Tibial nerve (tissue), 4 donors: ENCODE results near the gene NRXN2. TPM values are rescaled to one million over a fixed set of nuclear protein-coding genes. Genes with fewer than 3 reads are reported as not detected.

Experiments
- DNase-seq, 2 donors: peaks; one replicate each; pipeline ENCODE4 v3.0.0-alpha.2; 2019; ENCODE audit warnings: low spot score in 2 of 2
- H3K27ac ChIP-seq, 4 donors: fragments of 200-600 bp; sonication (generic) in 3 of 4; one replicate each; pipeline ENCODE4 v1.5.1; 2017 to 2019; ENCODE audit warnings: mild to moderate bottlenecking in 1 of 4
- H3K27me3 ChIP-seq, 2 donors: fragments of 200-600 bp; sonication (generic) in 1 of 2; one replicate each; pipeline versions ENCODE4 v1.5.1 to v1.6.0; 2017 to 2019
- H3K36me3 ChIP-seq, 3 donors: fragments of 200-600 bp; sonication (generic); one replicate each; pipeline ENCODE4 v1.5.1; 2018 to 2019
- H3K4me1 ChIP-seq, 4 donors: fragments of 200-600 bp; sonication (generic) in 3 of 4; one replicate each; pipeline ENCODE4 v1.5.1; 2017 to 2019
- H3K4me3 ChIP-seq, 4 donors: fragments of 200-600 bp; sonication (generic) in 3 of 4; one replicate each; pipeline ENCODE4 v1.5.1; 2017 to 2019; ENCODE audit warnings: mild to moderate bottlenecking in 1 of 4, moderate library complexity in 1 of 4
- H3K9me3 ChIP-seq, 4 donors: fragments of 200-600 bp; sonication (generic) in 3 of 4; one replicate each; pipeline ENCODE4 v1.5.1; 2017 to 2019
- EP300 ChIP-seq, 2 donors: sonication (generic); formaldehyde crosslinking; IDR thresholded peaks; one replicate each; pipeline ENCODE4 v1.6.1; 2017; ENCODE audit warnings: antibody characterized with exemption in 2 of 2, mild to moderate bottlenecking in 1 of 2
- POLR2A ChIP-seq, 2 donors: fragments of 450-650 bp; IDR thresholded peaks; one replicate each; pipeline ENCODE4 v1.6.1; 2017; ENCODE audit warnings: antibody characterized with exemption in 2 of 2, mild to moderate bottlenecking in 2 of 2, moderate library complexity in 2 of 2
- WGBS, 2 donors: methylation state at CpG; one replicate each; pipeline ENCODE4 v1.1.5; 2018; 5-methylcytosine and 5-hydroxymethylcytosine counted together
- total RNA-seq, 4 donors: library from RNA; depleted of rRNA; stranded (reverse); fragments of >200 nt; gene quantifications; one replicate each; pipeline ENCODE4 v1.1.0, GENCODE V29; 2016
- TF ChIP-seq, protein P1 (sequence below), 5 experiments: fragments of 200-600 bp in 3 of 5; fragments of 450-650 bp in 2 of 5; sonication (generic) in 3 of 5; IDR thresholded peaks; one replicate each; pipeline ENCODE4 v1.5.1; 2016 to 2019; ENCODE audit warnings: antibody characterized with exemption in 5 of 5, mild to moderate bottlenecking in 3 of 5, moderate library complexity in 2 of 5

The NRXN2 gene
- total RNA-seq, 4 donors from 2014 or later, result 1.7 to 25.5 (median 8.7) TPM

DNA sequence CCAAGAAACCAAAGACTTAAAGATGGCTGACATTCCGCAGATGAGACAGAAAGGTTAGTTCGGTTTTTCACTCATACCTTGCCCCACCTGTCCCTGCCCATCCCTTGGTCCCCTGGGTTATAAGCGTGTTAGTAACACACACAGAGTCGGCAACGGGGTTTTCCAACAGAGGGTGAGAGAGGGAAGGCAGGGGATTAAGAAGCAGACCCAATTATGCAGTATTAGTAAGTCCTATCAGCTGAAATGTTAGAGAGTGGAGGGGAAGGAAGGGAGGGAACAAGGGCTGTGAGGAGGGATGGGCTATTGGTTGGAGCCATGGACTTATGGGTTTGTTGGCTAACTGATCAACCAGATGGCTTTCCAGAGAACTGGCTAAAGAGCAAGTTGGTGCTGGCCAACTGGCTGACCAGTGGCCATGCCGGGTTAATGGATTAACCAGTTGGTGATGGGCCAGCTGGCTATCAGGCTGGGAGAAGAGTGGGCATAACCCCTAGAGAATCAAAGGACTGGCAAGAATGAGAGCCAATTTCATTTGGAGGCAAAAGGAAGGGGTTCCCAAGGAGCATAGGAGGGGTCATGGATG, 45.5 kb downstream of the NRXN2 start:
- no peak for DNase-seq
- 86% methylated on average over 6 of the region's 6 CpGs for WGBS, 2 donors
- H3K27me3 ChIP-seq, result peaks cover 0 to 13% of the 10 kb centered on the region in 2 donors
- TF ChIP-seq EP300 (IDR thresholded peaks at IDR 0.05), result no peak
- no peak for TF ChIP-seq POLR2A (IDR thresholded peaks at IDR 0.05)
- TF ChIP-seq, protein P1, sequence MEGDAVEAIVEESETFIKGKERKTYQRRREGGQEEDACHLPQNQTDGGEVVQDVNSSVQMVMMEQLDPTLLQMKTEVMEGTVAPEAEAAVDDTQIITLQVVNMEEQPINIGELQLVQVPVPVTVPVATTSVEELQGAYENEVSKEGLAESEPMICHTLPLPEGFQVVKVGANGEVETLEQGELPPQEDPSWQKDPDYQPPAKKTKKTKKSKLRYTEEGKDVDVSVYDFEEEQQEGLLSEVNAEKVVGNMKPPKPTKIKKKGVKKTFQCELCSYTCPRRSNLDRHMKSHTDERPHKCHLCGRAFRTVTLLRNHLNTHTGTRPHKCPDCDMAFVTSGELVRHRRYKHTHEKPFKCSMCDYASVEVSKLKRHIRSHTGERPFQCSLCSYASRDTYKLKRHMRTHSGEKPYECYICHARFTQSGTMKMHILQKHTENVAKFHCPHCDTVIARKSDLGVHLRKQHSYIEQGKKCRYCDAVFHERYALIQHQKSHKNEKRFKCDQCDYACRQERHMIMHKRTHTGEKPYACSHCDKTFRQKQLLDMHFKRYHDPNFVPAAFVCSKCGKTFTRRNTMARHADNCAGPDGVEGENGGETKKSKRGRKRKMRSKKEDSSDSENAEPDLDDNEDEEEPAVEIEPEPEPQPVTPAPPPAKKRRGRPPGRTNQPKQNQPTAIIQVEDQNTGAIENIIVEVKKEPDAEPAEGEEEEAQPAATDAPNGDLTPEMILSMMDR (IDR thresholded peaks at IDR 0.05), result no peak
- no peak overlapping the region for H3K27ac ChIP-seq
- no peaks in the 10 kb centered on the region for H3K36me3 ChIP-seq
- peaks cover 0 to 14% (median 11%) of the 10 kb centered on the region in 4 donors for H3K4me1 ChIP-seq
- H3K9me3 ChIP-seq, result no peaks in the 10 kb centered on the region
- no peak overlapping the region for H3K4me3 ChIP-seq

GRCh38 chr11:64676261-64676615, 46.8 kb downstream of the NRXN2 start:
- TF ChIP-seq, protein P1 (IDR thresholded peaks at IDR 0.05), result no peak
- no peak for TF ChIP-seq POLR2A (IDR thresholded peaks at IDR 0.05)
- no peak for TF ChIP-seq EP300 (IDR thresholded peaks at IDR 0.05)
- Histone ChIP-seq H3K36me3 (no peaks in the 10 kb centered on the region), H3K27ac (no peak overlapping the region), H3K4me3 (no peak overlapping the region), H3K4me1 (peaks cover 0 to 14% (median 11%) of the 10 kb centered on the region in 4 donors), H3K27me3 (peaks cover 0 to 26% of the 10 kb centered on the region in 2 donors), H3K9me3 (no peaks in the 10 kb centered on the region)
- 58 to 60% methylated on average over 2 of the region's 2 CpGs for WGBS, 2 donors
- DNase-seq, result no peak

DNA sequence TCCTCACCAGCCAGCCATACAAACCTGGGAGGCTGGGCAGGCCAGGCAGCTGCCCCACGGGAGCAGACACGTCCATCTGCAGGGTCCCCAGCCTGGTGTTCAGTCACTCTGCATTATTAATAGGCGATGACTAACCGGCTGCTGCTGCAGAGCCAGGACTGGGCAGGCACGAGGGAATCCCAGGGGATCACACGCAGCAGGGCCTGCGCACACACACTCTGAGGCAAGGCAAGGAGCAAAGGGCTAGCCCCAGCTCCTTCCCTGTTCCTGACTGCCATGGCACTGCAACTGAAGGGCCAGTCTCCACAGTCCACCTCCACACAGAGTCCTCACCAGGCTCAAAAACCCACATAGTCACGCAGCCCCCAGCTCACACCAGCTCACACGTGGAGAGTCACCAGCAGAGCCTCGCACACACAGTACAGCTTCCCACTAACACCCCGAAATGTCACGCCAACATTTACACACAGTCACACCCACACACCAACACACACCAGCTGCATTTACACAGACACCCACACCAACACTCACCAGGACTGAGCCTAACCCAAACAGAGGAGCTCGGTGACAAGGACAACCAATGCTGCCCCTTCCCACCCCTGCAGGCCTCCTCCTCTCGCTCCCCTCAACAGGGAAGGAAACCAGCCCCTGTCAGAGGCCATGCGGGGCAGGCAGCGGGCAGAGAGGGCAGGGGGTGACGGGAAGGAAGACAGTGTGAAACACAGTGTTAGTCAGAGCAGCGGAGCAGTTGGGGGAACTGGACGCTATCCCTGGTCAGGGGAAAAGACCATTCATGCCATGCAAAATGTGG, 47.3 kb downstream of the NRXN2 start:
- Histone ChIP-seq H3K36me3 (no peaks in the 10 kb centered on the region), H3K27me3 (peaks cover 0 to 31% of the 10 kb centered on the region in 2 donors), H3K4me1 (peaks cover 0 to 14% (median 11%) of the 10 kb centered on the region in 4 donors), H3K27ac (no peak overlapping the region), H3K4me3 (no peak overlapping the region), H3K9me3 (no peaks in the 10 kb centered on the region)
- TF ChIP-seq EP300 (IDR thresholded peaks at IDR 0.05) (peak in 1 of 2 donors; percentile 34), POLR2A (IDR thresholded peaks at IDR 0.05) (no peak)
- 31 to 34% methylated on average over 17 to 19 of the region's 19 CpGs for WGBS, 2 donors
- DNase-seq, result peak; percentile 42 to 59

DNA sequence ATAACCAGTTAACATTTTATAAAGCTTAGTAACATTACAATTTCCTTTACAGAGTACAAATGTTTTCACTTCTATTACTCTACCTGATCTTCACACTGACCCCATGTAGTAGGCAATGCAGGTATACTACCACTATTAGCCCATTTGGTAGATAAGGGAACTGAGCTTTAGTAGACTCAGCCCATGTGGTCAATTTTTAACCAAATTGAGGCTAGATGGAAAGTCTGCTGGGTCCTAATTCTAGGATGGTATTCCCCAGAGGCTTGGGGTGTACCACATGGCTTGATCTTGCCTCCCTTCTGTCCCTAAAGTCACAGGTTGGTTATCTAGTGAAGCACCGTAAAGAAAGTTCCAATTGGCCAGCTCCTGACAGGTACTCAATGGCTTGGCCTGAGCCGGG, 48.2 kb downstream of the NRXN2 start:
- DNase-seq, result no peak
- TF ChIP-seq POLR2A (IDR thresholded peaks at IDR 0.05) (no peak), EP300 (IDR thresholded peaks at IDR 0.05) (no peak)
- TF ChIP-seq, protein P1 (IDR thresholded peaks at IDR 0.05), result no peak
- no peaks in the 10 kb centered on the region for H3K36me3 ChIP-seq
- peaks cover 0 to 14% (median 11%) of the 10 kb centered on the region in 4 donors for H3K4me1 ChIP-seq
- peaks cover 0 to 40% of the 10 kb centered on the region in 2 donors for H3K27me3 ChIP-seq
- WGBS, 2 donors, result 87% methylated on average over 2 of the region's 2 CpGs
- H3K9me3 ChIP-seq, result no peaks in the 10 kb centered on the region
- H3K27ac ChIP-seq, result no peak overlapping the region
- no peak overlapping the region for H3K4me3 ChIP-seq

DNA sequence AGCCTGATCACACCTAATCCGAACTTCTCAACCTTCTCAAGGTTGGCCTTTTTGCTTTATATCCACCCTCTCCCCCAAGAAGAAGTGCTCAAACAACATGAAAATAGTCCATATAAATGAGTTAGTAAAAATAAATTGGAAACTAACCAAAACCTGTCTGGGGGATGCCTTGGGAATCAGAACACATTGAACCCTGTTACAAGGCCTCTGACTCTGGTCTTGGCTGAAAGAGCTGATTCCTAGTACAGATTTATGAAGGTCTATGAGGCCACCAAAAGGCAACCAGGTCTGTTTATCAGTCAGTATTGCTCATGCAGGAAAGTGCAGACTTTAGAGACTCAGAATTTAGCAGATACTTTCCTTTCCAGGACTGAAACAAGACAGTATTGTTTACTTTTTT, 49.7 kb downstream of the NRXN2 start:
- no peak for DNase-seq
- 66 to 86% methylated on average over 1 of the region's 1 CpG for WGBS, 2 donors
- Histone ChIP-seq H3K9me3 (no peaks in the 10 kb centered on the region), H3K27me3 (peaks cover 0 to 50% of the 10 kb centered on the region in 2 donors), H3K4me1 (peaks cover 0 to 14% (median 11%) of the 10 kb centered on the region in 4 donors), H3K27ac (no peak overlapping the region), H3K4me3 (no peak overlapping the region), H3K36me3 (no peaks in the 10 kb centered on the region)
- TF ChIP-seq, protein P1 (IDR thresholded peaks at IDR 0.05), result no peak
- TF ChIP-seq EP300 (IDR thresholded peaks at IDR 0.05) (no peak), POLR2A (IDR thresholded peaks at IDR 0.05) (no peak)
